NCI-H69 (cell line): ENCODE measurements around the gene ZXDC.

ENCODE experiments used
- DNase-seq: peaks from one replicate; lab custom pipeline; 2025; lab: John Stamatoyannopoulos, UW

Gene ZXDC

DNA sequence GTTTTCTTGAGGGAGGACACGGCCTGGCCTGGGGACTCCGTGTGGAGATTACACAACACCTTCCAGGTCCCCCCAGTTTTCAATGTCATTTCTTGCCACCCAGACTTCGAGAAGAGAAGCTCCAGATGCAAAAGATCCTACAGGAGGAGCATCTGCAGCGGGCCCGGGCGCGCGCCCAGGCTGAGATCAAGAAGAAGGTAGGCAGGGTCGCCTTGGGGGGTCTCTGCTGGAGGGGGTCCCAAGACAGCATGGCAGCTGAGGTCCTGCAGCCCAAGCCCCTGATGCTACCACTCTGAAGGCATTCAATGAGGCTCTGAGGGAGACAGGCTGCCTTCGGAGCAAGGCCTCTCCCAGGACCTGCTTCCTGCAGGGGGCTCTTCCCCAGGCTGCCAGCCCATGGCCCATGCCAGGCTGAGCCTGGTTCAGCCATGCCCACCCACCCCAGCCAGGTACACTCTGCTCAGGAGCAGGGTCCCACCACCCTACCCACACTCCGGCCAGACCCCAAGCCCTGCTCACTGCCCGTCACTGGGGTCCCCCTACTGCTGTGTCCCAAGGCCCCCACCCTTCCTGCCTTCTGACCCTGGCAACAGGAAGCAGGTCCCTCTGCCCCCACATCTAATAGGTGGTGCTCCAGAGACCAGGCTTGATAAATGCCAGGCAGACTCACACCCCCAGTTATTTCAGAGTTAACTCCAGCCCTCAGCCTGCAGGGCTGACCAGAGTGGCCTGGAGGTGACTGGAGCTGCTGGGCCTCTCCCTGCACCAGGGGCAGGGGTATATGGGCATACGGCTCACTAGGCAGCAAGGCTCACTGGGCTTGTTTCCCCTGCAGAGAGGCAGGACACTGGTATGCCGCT is 40.0 kb downstream of the ZXDC start:
- no peak for DNase-seq

- DNase-seq: no peak
These were observed 40.7 kb downstream of the ZXDC start for GRCh38 chr3:126434931-126435411.

DNA sequence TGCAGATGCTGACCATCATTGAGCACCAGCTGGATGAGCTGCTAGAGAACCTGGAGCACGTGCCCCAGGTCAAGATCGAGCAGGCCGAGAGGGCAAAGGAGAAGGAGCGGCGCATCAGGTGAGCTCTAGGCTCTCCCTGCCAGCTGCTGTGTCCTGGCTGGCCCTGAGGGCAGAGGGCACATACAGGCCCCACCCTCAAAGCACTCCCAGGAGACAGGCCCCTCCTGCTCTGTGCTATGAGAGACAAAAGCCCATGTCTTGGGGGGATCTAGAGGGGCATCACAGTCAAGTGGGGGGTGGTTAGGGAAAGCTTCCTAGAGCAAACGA is 41.5 kb downstream of the ZXDC start:
- no peak for DNase-seq

GRCh38 chr3:126433496-126434263 is 42.0 kb downstream of the ZXDC start:
- DNase-seq: peak; percentile 56

GRCh38 chr3:126433105-126433430 is 42.6 kb downstream of the ZXDC start:
- DNase-seq: no peak

DNA sequence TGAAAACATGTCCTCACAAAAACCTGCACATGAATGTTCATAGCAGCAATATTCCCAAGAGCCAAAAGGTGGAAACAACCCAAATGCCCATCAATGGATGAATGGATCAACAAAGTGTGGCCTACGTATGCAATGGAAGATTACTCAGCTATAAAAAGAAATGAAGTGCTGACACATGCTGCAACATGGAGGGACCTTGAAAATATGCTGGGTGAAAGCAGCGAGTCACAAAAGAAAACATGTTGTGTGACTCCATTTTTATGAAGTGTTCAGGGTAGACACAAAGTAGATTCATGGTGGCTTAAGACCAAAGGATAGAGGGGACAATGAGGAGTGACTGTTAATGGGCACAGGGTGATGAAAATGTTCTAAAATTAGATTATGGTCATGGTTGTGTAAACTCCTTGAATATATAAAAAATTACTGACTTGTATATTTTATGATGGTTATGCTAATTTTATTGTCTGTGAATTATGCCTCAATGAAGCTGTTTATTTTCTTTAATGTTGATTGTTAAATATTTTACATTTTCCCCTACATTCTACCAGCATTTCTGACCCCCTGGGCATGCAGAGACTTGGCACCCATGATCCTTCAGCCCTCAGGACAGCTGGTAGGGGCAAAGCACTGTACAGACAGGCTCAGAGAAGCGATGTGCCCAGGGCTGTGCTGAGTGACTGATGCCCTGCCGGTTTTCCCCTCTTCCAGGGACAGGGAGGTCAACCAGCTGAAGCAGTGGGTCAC is 43.2 kb downstream of the ZXDC start:
- DNase-seq: no peak

DNA sequence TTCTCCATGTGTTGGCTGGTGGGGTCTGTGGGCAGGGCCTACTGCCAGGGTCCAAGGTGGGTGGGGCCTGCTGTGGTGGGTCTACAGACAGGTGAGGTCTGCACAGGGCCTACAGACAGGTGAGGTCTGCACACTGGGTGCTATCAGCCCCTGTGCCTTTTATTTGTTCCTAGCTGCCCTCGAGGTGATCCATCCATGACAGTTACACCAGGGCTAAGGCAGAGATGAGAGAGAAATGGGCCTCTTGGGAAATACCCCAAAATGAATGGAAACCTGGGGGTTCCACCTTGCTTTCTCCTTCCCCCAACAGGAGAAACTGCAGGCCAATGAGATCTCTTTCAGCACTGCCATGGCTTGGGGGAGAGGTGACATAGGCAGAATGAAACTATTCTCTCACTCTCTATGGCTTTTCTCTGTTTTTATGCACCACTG is 44.6 kb downstream of the ZXDC start:
- DNase-seq: no peak

DNA sequence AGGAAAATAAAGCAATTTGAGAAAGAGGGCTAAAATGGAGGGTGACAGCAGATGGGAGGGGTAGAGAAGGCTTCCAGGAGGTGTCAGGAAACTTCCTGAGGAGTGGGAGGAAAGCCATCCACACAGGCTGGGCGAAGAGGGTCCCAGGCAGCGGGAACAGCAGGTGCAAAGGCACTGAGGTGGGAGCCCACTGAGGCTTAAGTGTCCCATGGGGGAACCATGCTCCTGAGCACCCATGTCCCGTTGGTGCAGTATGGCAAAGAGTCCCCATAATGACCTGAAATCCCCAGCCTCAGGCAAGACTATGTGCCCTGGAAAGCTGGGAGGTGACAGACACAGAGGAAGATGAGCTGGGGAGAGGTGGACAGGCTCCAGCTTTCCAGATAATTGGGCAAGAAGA is 50.9 kb downstream of the ZXDC start:
- no peak for DNase-seq

DNA sequence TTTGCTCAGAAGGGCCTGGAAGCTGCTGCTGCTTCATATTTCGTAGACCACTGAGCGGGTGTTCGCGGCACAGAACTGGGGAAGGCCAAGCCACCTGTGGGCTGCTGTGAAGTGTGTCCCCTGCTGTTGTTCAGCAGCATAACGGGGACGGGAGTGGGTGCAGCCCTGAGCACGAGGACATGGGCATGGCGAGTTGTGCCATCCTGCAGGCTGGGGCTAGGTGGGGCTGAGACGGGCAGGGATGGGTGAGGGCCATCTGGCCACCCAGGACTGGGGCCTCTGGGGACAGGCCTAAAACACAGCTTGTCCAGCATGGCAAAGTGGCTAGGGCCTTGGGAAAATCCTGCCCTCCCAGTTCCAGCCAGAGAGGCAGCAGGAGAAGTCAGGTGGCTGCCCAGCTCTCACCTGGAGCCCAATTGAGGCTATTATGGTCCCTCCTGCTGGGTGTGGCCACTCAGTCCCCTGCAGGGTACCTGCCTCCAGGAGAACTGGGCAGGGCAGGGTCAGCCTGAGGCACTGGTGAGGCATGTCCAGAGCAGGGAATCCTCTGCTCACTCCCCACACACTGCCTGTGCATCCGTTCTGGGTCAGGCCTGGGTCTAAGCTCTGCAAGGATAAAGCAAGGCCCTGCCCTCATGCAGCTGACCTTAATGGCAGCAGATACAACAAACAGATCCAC is 51.5 kb downstream of the ZXDC start:
- DNase-seq: peak; percentile 25

DNA sequence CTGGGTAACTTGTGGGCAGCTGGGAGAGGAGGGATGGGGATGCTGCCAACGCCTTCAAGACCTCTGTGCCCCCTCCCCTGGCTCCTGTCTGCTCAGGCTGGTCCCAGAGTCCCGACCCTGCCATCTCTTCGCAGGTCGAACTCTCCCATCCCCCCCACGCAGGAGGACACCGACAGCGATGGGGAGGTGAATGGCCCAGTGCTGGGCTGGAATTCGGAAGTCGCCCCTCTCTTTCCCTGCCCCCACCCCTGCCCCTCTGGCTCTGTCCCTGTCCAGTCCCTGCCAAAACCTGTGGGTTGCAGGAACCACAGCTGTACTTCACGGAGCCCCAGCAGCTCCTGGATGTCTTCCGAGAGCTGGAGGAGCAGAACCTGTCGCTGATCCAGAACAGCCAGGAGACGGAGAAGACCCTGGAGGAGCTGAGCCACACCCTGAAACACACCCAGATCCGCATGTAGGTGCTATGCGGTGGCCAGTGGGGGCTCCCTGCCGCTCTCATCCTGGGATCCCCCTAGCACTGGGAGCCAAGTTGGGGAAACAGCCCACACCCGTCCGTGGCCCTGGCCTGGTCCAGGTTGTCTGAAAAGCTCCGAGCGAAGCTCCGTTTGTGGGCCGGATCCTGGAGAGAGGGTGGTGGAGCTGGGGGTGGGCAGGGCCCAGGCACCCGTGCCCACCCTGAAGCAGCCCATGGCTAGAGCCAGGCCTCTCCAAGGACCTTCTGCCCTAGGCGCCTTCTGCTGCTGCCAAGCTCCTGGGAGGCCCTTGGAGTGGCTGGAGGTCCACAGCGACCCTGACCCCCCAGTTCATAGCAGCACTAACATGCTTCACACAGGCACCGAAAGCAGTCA is 52.3 kb downstream of the ZXDC start:
- DNase-seq: no peak

DNA sequence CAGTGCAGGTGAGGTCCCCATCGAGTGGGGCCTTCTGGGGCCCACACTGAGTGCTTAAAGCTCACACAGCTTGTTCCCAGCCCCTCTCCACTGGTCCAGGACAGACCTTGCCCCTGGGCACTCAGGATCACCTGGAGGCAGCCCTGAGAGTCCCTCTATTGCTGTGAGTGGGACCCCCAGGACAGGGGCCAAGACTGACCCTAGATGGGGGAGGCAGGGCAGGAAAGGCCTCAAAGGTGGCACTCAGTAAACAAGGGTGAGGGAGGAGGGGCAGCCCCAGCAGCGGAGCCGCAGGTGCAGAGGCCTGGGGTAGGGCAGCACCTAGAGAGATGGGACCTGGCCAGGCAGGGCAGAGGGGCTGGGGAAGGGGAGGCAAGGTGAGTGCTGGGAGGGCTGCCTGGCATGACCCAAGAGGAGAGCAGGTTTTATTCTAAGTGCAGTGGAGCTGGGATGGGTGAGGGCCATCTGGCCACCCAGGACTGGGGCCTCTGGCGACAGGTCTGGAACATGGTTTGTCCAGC is 53.1 kb downstream of the ZXDC start:
- DNase-seq: no peak

- DNase-seq: no peak
These were observed 53.6 kb downstream of the ZXDC start for GRCh38 chr3:126422121-126422520.

- no peak for DNase-seq
These were observed 54.0 kb downstream of the ZXDC start for GRCh38 chr3:126421573-126422119.

DNA sequence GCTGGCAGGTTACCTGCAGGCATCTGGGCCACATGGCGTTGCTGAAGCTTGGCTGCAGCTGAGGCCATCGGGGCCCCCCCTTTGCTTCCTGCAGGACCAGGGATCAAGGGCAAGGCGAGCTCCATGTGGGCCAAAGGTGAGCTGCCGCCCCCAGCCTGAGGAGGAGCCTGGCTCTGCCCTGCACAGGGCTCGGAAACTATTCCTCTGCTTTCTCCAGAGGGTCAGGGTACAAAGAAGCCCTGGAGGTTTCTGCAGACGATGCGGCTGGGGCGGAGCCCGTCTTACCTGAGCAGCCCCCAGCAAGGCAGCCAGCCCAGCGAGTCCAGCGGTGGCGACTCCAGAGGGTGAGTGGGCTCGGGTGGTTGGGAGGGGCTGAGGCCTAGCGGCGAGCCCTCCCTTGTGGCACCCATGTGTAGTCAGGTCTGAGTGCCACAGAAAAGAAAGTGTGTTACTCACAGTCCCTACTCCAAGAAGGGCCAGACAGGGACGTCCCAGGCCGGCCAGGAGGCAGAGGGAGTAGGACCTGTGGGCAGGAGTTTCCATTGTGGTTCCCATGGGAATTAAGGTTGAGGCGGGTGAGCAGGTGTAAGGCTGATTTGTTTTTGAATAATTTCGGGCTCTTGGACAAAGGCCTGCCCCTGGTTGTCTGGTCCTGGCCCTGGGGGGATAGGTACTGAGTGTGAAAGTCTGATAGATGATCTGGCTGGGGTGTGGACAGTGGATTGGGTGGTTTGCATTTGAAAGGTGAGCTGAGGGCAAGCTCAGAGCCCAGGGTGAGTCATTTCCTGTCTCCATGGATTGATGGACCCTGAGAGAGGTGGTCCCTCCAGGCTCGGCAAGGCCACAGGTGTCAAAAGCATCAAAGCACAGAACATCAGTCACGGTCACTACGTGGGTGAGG is 55.6 kb downstream of the ZXDC start:
- no peak for DNase-seq

- no peak for DNase-seq
These were observed 56.5 kb downstream of the ZXDC start for GRCh38 chr3:126419151-126419703.

- no peak for DNase-seq
These were observed 57.0 kb downstream of the ZXDC start for GRCh38 chr3:126418661-126419131.

GRCh38 chr3:126417981-126418530 is 57.6 kb downstream of the ZXDC start:
- DNase-seq: no peak

DNA sequence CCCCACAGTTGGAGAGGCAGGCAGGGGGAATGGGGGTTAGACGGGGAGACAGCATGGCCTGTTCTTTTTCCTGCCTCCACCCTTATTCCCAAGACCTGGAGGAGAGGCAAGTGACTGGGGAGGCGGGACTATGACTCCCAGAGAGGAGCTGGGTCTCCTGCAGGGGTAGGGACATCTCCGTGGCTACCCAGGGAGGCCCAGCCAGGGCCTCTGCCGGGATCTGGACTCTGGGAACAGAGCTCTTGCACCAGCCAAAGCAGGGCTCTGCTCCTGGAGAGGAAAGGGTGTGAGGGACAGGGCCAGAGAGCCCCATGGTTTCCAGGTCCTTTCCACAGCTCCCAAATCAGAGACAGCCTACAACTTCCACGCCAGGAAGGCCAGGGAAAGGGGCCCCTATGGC is 58.2 kb downstream of the ZXDC start:
- DNase-seq: no peak

- no peak for DNase-seq
These were observed 58.7 kb downstream of the ZXDC start for GRCh38 chr3:126416943-126417342.
